Activated naive CD8-positive, alpha-beta T cell treated with anti-CD3 and anti-CD28 coated beads, Interleukin-2, amount 50 U/mL, for 16 hours (primary cell): ENCODE data around the gene DENND4C.
"Not testable (repeated sequence)": the region's sequence is repeated elsewhere in the genome, so short reads cannot be mapped to it uniquely, and the experiment has no call there.

Experiments used
- DNase-seq: peaks from one replicate; pipeline ENCODE4 v3.0.0-alpha.2; 2020; ENCODE audit warnings: low read depth, low spot score

DENND4C gene

DNA sequence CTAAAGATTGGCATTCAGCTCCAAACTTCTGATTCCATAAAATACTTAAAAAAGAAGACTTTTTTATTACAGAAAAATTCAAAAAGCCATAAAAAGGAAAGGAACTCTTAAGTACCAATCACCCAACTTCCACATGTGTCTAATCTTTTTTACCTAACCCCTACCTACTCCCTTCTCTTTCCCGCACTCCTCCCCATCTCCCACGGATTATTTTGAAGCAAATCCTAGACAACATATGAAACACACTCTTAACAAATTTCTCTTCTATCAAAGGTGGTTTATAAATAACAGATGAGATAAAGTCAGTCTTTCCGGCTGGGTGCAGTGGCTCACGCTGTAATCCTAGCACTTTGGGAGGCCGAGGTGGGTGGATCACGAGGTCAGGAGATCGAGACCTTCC lies 5.9 kb upstream of the DENND4C start:
- no peak for DNase-seq

DNA sequence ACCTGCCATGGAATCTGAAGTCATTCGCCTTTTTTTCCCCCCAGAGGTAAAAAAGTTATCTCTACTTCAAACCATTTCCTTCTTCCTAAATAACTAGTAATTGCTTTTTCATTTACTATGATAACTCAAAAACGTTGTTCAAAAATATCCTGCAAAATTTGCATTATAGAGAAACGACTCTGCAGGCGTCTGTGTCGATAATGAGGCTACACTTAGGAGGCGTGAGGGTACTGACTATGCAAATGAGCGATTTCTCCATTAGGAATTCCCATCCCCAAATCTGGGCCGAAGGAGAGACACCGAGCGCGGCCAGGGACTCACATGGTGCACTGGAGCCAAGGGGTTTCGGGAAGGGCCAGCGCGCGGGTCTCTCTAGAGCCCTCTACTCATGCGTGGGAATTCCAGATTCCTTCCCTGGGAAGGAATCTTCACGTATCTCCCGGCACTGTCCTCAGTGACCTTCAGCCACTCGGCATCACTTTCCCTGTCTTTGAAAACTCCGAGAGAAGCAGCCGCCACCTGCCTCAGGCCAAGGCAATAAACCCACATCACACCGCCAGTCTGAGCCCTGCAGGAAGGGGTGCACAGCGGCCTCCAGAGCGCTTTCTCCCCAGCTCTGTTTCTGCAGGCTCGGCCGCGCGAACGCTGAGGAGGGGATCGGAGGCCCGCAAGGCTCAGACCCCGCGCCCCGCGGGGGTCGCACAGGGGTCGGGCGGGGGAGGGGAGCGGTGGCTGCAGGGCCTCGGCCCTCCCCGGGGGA lies 718 bp upstream of the DENND4C start:
- DNase-seq: no peak

DNA sequence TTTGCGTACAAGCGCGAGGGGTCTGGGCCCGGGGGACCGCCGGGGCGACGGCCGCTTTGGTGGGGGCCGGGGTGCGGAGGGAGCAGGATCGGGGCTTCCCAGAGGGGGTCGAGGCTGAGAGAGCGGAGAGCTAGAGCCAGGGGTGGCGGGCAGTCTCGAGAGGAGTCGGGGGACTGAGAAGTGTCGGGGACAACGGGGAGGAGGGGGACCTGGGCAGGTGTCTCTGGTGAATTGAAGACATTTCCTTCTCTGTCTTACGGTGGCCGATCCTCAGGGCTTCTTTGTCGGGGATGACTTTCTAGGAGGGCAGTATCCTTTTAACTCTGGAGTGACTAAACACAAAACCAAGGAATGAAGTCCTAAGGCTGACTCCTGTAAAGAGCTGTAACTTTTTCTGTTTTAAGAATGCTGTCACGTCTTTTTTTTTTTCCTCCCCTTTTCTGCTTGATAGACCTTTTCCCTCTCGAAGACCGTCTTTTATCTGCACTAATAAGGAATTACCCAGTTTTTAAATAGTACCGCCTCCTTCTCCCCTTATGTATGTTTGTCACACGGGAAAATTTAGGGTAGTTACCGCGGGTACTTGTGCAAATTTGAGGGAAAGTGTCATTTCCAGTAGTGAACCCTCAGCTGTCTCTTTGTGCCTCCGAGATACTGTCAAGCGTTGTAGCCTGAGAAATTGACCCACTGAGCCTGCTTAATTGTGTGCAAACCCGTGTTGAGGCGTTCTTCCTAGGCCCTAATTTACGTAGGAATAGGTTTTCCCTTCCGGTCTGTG lies 822 bp downstream of the DENND4C start:
- no peak for DNase-seq

DNA sequence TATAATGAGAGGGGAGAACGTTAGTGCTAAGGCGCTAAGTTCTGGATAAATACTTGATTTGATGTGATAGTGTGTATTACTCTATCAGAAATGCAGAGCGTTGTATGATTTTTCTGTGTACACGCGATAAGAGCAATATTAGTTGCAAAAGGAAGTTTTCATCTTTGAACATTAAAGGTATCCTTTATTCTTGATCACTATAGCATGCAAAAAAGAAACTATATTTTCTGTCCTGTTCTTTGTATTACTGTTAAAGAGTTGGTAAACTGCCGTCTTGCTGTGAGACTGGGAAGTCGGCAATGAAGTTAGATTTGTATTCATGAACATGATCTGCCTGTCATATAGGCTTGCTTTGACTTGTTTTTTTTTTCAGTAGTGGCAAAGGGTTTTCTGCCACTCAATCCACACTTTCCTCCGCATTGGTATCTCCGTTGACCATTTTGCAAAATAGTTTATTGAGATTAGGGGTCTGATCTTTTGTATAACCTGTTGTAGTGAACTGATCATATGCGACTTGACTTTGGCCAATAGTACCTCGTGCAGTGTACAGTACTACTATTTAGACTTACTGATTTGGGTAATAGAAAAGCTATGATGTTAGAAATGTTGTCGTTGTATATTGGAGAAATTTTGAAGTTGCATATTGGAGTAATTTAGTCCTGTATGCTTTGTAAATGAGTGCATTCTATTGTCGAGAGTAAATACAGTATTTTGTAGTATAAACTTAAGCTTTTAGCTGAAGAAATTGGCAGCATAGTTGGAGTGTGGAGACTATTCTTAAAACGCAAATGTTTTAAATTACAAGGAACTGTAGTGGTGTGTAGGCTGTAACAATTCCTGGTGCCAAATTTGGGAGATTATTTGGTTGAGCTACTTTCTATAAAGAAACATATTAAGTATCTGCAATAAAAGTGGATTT lies 1.7 kb downstream of the DENND4C start:
- DNase-seq: no peak

DNA sequence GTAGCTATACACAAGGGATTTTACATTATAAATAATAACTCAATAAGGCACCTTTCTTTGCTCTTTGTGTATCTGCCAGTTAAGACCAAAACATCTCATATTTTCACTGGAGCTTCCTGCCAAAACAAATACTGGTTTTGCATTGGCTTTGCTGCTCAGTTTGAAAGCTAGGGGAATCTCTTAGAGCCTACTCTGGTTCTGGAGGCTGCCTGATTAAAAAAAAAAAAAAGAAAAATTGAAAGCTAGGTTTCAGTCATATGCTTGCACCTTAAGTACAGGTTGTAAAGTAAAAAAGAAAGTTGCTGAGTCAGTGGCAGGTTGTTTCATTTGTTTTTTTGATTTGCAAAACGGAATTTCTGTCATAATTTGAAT lies 2.3 kb downstream of the DENND4C start:
- DNase-seq: no peak

DNA sequence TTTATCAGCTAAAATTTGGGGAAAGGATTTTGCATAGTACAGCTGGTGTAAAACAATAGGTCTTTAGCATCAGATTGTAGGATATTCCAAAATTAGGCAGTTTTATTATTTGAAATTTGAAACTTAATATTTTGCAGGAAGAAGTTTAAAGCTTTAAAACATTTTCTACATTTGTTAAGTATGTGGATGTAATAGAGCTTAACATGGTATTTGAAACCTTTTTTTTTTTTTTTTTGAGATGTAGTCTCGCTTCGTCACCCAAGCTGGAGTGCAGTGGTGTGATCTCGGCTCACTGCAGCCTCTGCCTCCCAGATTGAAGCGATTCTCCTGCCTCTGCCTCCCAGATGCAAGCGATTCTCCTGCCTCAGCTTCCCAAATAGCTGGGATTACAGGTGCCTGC lies 2.9 kb downstream of the DENND4C start:
- no peak for DNase-seq

DNA sequence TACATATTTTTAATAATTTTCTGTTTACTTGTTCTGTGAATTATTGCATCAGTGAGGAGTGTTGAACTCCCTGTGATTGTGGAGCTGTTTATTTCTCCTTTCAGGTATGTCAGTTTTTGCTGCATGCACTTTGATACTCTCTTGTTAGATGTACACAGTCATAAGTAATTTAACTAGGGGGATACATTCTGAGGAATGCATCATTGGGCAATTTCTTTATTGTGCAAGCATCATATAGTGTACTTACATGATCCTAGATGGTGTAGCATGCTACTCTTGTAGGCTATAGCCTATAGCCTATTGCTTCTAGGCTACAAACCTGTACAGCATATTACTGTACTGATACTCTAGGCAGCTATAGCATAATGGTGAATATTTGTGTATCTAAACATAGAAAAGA lies 9.5 kb downstream of the DENND4C start:
- DNase-seq: no peak

DNA sequence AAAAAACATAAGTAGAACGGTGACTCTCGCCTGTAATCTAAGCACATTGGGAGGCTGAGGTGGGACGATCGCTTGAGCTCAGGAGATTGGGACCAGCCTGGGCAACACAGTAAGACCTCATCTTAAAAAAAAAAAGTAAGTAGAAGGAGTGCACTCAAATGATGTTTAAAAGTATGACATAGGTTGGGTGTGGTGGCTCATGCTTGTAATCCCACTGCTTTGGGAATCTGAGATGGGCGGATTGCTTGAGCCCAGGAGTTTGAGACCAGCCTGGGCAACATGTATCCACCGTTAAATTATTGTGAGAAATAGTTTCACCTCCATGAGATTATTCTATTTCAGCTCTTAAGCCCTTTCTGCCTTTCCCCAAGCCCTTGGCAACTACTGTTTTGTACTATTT lies 11.2 kb downstream of the DENND4C start:
- no peak for DNase-seq

DNA sequence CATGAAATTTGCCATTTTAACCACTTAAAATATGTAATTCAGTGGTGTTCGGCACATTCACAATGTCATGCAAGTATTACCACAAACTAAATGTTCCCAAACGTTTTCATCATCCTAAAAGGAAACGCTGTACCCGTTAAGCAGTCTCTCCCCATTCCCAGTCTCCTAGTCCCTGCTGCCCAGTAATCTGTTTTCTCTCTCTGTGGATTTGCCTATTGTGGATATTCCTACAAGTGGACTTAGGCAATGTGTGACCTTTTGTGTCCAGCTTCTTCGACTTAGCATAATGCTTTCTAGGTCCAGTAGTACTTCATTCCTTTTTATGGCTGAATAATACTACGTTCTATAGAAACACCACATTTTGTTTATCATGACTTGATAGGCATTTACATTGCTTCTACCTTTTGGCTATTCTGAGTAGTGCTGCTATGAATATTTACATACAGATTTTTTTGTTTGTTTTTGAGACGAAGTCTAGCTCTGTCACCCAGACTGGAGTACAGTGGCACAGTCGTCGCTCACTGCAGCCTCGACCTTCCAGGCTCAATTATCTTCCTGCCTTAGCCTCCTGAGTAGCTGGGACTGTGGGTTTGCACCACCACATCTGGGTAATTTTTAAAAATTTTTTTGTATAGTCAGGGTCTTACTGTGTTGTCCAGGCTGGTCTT lies 13.0 kb downstream of the DENND4C start:
- DNase-seq: no peak

DNA sequence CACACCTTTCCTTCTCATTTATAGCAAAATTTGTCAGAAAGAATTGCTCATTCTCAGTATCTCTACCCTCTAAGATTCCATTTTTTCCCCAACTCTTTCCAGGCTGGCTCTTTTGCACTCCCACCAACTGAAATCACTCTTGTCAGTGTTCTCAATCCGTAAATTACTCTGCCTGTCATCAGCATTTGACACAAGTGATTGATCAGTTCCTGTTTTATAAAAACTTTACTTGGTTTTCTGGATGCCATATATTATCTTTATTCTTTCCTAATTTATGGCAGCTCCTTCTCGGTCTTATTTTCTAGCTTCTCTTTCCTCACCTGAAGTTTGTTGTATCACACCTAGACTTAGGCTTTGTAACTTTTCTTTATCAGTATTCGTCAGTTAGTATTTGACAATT lies 16.4 kb downstream of the DENND4C start:
- no peak for DNase-seq

DNA sequence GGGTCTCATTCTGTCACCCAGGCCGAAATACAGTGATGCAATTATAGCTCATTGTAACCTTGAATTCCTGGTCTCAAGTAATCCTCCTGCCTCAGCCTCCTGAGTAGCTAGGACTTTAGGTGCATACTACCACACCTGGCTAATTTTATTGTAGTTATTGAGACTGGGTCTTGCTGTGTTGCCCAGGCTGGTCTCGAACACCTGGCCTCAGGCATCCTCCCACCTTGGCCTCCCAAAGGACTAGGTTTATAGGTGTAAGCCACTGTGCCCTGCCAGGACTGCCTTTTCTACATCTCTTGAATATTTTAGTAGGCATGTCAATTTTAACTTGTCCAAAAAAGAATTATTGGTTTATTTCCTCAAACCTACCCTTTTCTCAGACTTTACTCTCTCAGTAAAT lies 16.9 kb downstream of the DENND4C start:
- DNase-seq: no peak

DNA sequence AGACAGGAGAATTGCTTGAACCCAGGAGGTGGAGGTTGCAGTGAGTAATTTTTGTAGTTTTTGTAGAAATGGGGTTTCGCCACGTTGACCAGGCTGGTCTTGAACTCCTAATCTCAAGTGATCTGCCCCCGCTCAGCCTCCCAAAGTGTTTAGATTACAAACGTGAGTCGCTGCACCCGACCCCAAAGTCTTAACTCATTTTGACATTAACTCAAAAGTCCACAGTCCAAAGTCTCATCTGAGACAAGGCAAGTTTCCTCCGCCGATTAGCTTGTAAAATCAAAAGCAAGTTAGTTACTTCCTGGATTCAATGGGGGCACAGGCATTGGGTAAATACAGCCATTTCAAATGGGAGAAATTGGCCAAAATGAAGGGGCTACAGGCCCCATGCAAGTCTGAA lies 19.9 kb downstream of the DENND4C start:
- not testable (repeated sequence) for DNase-seq

DNA sequence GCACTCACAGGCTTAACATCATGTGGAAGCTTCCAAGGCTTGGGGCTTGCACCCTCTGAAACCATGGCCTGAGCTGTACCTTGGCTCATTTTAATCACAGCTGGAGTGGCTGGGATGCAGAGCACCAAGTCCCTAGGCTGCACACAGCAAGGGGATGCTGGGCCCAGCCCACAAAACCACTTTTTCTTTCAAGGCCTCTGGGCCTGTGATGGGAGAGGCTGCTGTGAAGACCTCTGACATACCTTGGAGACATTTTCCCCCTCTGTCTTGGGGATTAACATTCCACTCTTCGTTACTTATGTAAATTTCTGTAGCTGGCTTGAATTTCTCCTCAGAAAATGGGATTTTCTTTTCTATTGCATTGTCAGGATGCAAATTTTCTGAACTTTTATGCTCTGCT lies 20.7 kb downstream of the DENND4C start:
- DNase-seq: not testable (repeated sequence)

DNA sequence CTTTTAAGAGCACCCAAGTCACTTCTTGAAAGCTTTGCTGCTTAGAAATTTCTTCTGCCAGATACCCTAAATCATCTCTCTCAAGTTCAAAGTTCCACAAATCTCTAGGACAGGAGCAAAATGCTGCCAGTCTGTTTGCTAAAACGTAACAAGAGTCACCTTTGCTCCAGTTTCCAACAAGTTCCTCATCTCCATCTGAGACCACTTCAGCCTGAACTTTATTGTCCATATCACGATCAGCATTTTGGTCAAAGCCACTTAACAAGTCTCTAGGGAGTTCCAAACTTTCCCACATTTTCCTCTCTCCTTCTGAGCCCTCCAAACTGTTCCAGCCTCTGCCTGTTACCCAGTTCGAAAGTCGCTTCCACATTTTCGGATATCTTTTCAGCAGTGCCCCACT lies 21.1 kb downstream of the DENND4C start:
- DNase-seq: not testable (repeated sequence)

DNA sequence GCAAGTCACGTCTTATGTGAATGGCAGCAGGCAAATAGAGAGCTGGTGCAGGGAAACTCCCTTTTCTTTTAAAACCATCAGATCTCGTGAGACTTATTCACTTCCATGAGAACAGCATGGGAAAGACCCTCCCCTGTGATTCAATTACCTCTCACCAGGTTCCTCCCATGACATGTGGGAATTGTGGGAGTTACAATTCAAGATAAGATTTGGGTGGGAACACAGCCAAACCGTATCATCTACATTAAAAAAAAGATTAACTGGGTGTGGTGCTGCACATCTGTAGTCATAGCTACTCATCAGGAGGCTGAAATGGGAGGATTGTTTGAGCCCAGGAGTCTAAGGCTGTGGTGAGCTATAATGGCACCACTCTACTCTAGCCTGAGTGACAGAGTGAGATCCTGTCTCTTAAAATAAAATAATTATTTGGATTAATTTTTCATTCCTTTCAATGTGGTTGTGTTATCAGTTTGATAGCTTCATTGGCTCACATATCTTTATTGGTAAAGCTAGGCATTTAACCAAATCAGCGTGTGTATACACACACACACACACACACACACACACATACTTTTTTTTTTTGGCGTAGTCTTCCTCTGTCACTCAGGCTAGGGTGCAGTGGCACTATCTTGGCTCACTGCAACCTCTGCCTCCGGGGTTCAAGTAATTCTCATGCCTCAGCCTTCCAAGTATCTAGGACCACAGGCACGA lies 21.8 kb downstream of the DENND4C start:
- DNase-seq: no peak

DNA sequence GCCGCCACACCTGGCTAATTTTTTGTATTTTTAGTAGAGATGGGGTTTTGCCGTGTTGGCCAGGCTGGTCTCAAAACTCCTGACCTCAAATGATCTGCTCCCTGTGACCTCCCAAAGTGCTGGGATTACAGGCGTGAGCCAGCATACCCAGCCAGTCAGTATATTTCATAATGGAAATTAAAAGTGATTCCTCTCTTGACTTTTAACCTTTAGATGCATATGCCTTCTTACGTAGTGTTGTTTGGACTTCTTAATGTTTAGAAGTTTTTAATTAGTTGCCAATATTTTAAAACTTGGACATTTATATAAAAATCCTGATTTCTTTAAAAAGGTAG lies 22.4 kb downstream of the DENND4C start:
- DNase-seq: no peak

DNA sequence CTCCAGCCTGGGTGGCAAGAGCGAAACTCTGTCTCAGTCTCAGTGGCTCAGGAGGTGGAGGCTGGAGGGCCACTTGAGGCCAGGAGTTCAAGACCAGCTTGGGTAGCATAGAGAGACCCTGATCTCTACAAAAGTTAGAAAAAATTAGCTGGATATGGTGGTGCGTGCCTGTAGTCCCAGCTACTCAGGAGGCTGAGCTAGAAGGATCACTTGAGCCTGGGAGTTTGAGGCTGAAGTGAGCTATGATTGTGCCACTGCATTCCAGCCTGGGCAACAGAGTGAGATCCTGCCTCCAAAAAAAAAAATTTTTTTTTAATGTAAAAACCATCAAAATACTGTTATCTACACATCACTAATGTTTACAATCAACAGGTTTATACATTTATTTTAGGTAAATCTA lies 24.6 kb downstream of the DENND4C start:
- DNase-seq: no peak

DNA sequence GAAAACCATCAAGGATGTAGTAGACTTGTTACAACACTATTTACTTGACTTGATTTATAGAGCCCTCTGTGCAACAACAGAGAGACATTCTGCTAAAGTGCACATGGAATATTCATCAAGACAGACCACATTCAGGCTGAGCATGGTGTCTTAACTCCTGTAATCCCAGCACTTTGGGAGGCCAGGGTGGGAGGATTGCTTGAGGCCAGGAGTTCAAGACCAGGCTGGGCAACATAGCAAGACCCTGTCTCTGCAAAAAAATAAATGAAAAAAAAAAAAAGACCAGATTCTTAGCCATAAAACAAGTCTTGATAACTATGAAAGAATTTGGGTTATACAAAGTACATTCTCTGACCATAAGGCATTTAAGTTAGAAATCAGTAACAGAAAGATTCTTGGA lies 25.3 kb downstream of the DENND4C start:
- no peak for DNase-seq

DNA sequence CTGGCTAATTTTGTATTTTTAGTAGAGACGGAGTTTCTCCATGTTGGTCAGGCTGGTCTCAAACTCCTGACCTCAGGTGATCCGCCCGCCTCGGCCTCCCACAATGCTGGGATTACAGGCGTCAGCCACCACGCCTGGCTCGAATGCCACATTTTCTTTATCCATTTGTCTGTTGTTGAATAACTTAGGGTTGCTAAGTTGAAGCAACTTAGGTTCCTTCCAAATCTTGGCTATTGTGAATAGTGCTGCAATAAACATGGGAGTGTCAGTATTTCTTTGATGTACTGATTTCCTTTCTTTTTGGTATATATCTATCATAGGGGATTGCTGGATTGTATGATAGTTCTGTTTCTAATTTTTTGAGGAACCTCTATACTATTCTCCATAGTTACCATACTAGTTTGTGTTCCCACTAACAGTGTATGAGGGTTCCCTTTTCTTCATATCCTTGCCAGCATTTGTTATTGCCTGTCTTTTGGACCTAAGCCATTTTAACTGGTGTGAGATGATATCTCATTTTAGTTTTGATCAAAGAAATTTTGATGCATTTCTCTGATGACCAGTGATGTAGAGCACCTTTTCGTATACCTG lies 29.3 kb downstream of the DENND4C start:
- not testable (repeated sequence) for DNase-seq

DNA sequence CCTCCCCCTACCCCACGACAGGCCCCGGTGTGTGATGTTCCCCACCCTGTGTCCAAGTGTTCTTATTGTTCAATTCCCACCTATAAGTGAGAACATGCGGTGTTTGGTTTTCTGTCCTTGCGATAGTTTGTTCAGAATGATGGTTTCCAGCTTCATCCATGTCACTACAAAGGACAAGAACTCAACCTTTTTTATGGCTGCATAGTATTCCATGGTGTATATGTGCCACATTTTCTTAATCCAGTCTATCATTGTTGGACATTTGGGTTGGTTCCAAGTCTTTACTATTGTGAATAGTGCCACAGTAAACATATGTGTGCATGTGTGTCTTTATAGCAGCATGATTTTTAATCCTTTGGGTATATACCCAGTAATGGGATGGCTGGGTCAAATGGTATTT lies 35.1 kb downstream of the DENND4C start:
- not testable (repeated sequence) for DNase-seq
